Measurements from ENCODE around the gene CHAC2. TPM values are rescaled to one million over a fixed set of nuclear protein-coding genes. Genes with fewer than 3 reads are reported as not detected.
"Not testable (repeated sequence)": the region's sequence is repeated elsewhere in the genome, so short reads cannot be mapped to it uniquely, and the experiment has no call there.

CHAC2 gene
- total RNA-seq, 4 donors from 2014 or later, result 0.51 to 5.3 (median 2.9) TPM

GRCh38 chr2:53821810-53822209 lies 54.2 kb downstream of the CHAC2 start:
- Histone ChIP-seq H3K36me3 (no peaks in the 10 kb centered on the region), H3K9me3 (no peaks in the 10 kb centered on the region), H3K27ac (no peak overlapping the region), H3K4me1 (no peaks in the 10 kb centered on the region), H3K4me3 (no peak overlapping the region), H3K27me3 (no peaks in the 10 kb centered on the region)
- no peak for TF ChIP-seq POLR2A (IDR thresholded peaks at IDR 0.05)
- TF ChIP-seq CTCF (IDR thresholded peaks at IDR 0.05), result no peak
- DNase-seq, result no peak
- intact Hi-C loops (cut with DNase I; ENCODE audit: low total_unique reads), result no loop called here

- H3K27ac ChIP-seq; DNase-seq; H3K36me3 ChIP-seq; H3K4me1 ChIP-seq; intact Hi-C loops (cut with DNase I; ENCODE audit: low total_unique reads); H3K4me3 ChIP-seq; H3K27me3 ChIP-seq; H3K9me3 ChIP-seq: not testable (repeated sequence)
Measured at GRCh38 chr2:53823639-53824038, 56.0 kb downstream of the CHAC2 start.

Other genes with a start within 250 kb of the CHAC2 start
- gene ASB3, start 19.1 kb downstream of the CHAC2 start, total RNA-seq, result 10 to 100 TPM in 2 of 4 donors, 1 to 10 TPM in 2; 5.4 to 68.8 (median 16.8) TPM
- 100 to 1,000 TPM in 2 of 4 donors, 10 to 100 TPM in 2; 30.2 to 125 (median 74.6) TPM for gene ERLEC1, start 19.2 kb downstream of the CHAC2 start, total RNA-seq
- 1 to 10 TPM in 2 of 4 donors, under 1 TPM in 1, not detected in 1; 0.29 to 6.3 (median 2.1) TPM for gene GPR75, start 92.2 kb downstream of the CHAC2 start, total RNA-seq
- 10 to 100 TPM; 20.0 to 94.5 (median 78.8) TPM for gene PSME4, start 203.2 kb downstream of the CHAC2 start, total RNA-seq